SIG-M5 treated with dmso at 0.1 percent for 504 hours (cell line): ENCODE measurements around the gene UCN.
"Not testable (repeated sequence)": the region's sequence is repeated elsewhere in the genome, so short reads cannot be mapped to it uniquely, and the experiment has no call there.

ENCODE experiments used
- DNase-seq: peaks from one replicate; lab custom pipeline; 2025; ENCODE audit not compliant: unreplicated experiment; lab: John Stamatoyannopoulos, UW

Gene UCN

GRCh38 chr2:27285481-27285880 is 22.8 kb downstream of the UCN start:
- no peak for DNase-seq

GRCh38 chr2:27284996-27285395 is 23.2 kb downstream of the UCN start:
- DNase-seq = no peak

DNA sequence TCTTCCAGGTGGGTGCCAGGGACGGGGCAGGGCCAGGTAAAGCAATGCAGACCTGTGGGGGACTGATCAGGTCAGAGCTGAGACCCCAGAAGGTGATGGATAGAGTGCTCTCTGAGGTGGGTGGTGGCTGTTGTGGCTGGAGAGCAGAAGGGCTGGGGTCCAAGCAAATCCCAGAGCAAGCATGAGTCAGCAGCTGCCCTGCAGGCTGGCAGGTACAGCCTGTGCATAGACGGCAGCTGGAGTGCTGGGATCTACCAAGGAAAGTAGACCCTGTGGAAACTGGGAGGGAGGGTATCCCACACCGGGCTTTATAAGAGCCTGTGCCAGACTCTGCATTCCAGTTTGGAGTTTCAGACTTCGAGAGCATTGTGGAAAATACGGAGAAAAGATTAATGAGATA is 25.4 kb downstream of the UCN start:
- no peak for DNase-seq

GRCh38 chr2:27281855-27282559 is 26.2 kb downstream of the UCN start, which contains the start of gene TRIM54:
TSS of gene TRIM54 (plus strand) at chr2:27282429. CDS start at chr2:27282732, 303 bp downstream.
- no peak for DNase-seq

- DNase-seq = no peak
Observed at GRCh38 chr2:27281442-27281841, 26.8 kb downstream of the UCN start.

DNA sequence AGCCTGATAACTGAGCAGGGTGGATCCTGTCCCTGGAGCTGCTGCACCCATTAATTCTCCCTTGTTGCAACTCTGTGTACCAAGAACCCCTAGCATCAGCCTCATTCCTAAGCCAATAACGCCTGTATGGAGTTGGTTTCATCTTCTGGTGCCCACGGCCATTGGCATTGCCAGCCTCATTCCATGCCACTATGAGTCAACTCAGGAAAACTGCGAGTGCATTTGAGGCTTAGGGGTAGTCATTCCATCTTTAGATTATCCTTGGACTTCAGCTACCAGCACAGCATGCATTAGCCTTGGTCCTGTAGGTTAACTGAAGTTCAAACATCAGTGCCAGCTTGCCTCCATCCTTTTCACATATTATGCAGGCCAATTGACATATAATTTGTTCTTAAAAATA is 27.4 kb downstream of the UCN start:
- DNase-seq = no peak

GRCh38 chr2:27278010-27278409 is 30.2 kb downstream of the UCN start:
- no peak for DNase-seq

GRCh38 chr2:27275211-27276150 is 32.8 kb downstream of the UCN start, which contains the start of gene DNAJC5G:
TSS of gene DNAJC5G (plus strand) at chr2:27275433. CDS start at chr2:27276729, 1,296 bp downstream.
- no peak for DNase-seq

DNA sequence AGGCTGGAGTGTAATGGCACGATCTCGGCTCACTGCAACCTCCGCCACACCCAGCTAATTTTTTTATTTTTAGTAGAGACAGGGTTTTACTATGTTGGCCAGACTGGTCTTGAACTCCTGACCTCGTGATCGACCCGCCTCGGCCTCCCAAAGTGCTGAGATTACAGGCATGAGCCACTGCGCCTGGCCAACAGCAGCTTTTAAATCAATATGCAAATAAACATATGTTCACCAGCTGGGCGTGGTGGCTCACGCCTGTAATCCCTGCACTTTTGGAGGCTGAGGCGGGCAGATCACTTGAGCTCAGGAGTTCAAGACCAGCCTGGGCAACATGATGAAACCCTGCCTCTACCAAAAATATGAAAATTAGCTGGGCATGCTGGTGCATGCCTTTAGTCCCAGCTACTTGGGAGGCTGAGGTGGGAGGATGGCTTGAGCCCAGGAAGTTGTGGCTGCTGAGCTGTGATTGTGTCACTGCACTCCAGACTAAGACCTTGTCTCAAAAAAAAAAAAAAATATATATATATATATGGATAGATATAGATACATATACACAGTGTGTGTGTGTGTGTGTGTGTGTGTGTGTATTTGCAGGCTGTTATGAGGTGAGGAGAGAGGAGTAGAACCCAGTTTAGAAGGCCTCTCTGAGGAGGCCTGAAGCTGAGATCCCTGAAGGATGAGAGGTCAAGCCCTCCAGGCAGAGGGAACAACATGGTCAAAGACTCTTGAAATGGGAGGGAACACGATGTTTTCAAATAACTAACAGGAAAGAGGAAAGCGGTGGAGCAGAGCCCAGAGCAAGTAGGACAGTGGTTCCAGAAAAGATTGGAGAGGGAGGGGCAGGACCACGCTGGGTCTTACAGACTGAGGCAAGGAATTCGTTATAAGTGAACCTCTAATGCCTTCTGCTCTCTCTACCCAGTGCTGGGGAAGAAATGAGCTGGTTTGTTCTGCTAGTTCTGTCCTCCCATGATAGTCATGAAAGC is 35.4 kb downstream of the UCN start:
- DNase-seq = not testable (repeated sequence)

GRCh38 chr2:27271631-27272340 is 36.5 kb downstream of the UCN start:
- DNase-seq = no peak

DNA sequence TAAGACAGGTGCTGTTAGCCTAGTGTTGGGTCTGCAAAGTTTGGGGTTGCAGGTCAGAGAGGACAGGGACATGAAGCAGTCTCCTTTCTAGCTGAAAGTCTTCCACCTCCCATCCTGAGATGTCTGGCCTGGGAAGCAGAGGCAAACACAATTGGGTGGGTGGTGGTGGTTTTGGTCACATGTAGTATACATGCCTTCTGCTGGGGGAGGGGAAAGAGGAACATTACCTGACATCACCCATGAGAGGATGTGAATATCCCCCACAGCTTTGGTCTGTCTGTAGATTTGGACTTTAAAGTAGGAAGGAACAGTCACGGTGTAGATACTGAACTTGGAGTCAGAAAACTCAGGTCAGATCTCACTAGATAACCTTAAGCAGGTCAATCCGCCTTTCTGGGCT is 37.6 kb downstream of the UCN start:
- DNase-seq = no peak

DNA sequence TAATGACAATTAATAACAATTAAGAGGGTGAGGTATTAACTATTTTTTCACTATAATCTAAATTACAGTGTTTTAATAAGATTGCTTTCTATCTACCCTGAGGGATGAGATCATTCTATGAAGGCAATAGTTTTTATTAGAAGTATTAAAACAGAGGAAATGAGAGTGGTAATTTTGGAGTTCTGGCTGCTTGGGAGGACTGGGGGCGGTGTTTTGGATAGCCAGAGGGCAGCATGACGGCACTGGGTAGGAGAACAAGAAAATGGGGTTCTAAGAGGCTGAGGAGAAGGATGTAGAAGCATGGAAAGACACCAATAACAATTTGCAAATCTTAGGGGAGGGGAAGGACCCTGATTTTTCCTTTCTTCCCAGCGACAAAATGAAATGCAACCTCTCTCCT is 38.1 kb downstream of the UCN start:
- no peak for DNase-seq

GRCh38 chr2:27268296-27268695 is 39.9 kb downstream of the UCN start:
- DNase-seq = not testable (repeated sequence)

GRCh38 chr2:27265536-27265870 is 42.7 kb downstream of the UCN start:
- DNase-seq = no peak

DNA sequence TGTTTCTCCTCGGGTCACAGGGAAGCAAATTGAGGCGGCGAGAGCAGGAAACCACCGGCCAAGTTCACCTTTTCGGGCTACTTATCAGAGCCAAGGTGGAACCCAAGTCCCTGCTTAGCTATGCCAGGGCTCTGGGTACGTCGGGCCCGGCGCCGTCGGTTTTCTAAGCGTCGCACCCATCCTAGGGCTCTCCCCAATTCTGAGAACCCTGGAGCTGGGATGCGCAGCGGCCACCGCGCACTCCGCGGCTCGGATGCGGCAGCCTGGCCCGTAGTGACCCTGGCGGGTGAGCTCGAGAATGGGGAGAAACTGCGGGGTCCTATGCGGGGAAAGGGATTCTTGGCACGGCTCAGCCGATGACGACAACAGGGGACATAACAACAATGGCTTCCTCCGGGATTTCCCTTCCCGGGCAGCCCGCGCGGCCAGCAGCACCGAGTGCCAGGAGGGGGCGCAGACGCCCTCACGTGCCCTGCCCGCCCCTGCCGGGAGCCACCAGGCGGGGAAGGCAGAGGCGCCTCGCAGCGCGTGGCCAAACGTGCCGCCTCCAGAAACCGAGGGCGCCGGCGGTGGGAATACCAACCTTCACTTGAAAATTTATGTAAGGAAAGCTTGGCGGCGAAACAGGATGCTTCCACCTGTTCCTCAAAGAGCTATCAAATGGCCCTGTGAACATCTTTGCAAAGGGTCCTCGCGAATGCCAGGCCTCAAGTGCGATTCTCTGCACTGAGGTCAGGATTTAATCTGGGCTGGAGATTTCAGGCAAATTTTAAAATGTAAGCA is 43.3 kb downstream of the UCN start:
- peak; percentile 54 for DNase-seq

DNA sequence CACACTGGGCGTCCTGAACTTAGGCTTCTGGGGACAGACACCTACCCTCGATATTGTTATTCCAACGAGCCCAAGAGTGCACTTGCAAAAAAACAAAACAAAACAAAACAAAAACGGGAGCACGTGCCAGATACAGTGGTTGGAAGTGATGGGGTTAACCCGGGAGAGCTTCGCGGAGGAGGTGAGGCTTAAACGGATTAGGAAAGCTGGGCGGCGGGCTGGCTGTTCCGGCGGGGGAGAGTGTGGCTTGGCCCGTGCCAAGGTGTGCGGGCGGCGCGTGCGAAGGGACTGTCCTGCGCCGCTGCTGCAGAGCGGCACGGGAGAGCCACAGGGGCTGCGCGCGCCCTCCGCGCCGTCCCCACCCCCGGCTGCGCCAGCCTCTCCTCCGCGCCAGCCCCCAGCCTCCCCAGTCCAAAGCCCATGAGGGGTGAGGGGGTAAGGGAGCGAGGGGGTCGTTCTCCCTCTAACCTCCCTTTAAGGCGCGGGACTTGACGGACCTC is 43.9 kb downstream of the UCN start:
- no peak for DNase-seq

- no peak for DNase-seq
Observed at GRCh38 chr2:27263287-27264252, 44.7 kb downstream of the UCN start.
